ENCODE measurements around the gene GRK5. TPM values are rescaled to one million over a fixed set of nuclear protein-coding genes. Genes with fewer than 3 reads are reported as not detected.
"Not testable (repeated sequence)": the region's sequence is repeated elsewhere in the genome, so short reads cannot be mapped to it uniquely, and the experiment has no call there.

The GRK5 gene
- total RNA-seq, 4 donors from 2014 or later: 43.5 to 61.7 (median 48.9) TPM

GRCh38 chr10:119427263-119427864 lies 220.0 kb downstream of the GRK5 start:
- no peaks in the 10 kb centered on the region for H3K27me3 ChIP-seq
- WGBS, 2 donors: 94 to 95% methylated on average over 8 of the region's 8 CpGs
- no peaks in the 10 kb centered on the region for H3K9me3 ChIP-seq
- no peak overlapping the region for H3K4me3 ChIP-seq
- peaks cover 0 to 3% (median 0%) of the 10 kb centered on the region in 4 donors for H3K4me1 ChIP-seq
- no peak for TF ChIP-seq EP300 (IDR thresholded peaks at IDR 0.05)
- TF ChIP-seq CTCF (IDR thresholded peaks at IDR 0.05): no peak
- TF ChIP-seq POLR2A (IDR thresholded peaks at IDR 0.05): no peak
- DNase-seq (ENCODE audit: low spot score in 2 of 2): no peak
- no peak overlapping the region for H3K27ac ChIP-seq
- H3K36me3 ChIP-seq: peaks cover 3 to 95% (median 26%) of the 10 kb centered on the region in 3 donors

GRCh38 chr10:119428789-119429188 lies 221.4 kb downstream of the GRK5 start:
- Histone ChIP-seq H3K4me3 (no peak overlapping the region), H3K27me3 (no peaks in the 10 kb centered on the region), H3K4me1 (no peaks in the 10 kb centered on the region), H3K36me3 (peaks cover 3 to 98% (median 30%) of the 10 kb centered on the region in 3 donors), H3K27ac (no peak overlapping the region), H3K9me3 (no peaks in the 10 kb centered on the region)
- WGBS, 2 donors: 63 to 64% methylated on average over 14 of the region's 14 CpGs
- no peak for DNase-seq (ENCODE audit: low spot score in 2 of 2)
- TF ChIP-seq CTCF (IDR thresholded peaks at IDR 0.05): no peak
- TF ChIP-seq EP300 (IDR thresholded peaks at IDR 0.05): no peak
- no peak for TF ChIP-seq POLR2A (IDR thresholded peaks at IDR 0.05)

GRCh38 chr10:119429771-119430170 lies 222.4 kb downstream of the GRK5 start:
- WGBS, 2 donors: 63 to 84% methylated on average over 7 to 8 of the region's 8 CpGs
- H3K36me3 ChIP-seq: peaks cover 3 to 97% (median 30%) of the 10 kb centered on the region in 3 donors
- no peaks in the 10 kb centered on the region for H3K4me1 ChIP-seq
- H3K4me3 ChIP-seq: no peak overlapping the region
- DNase-seq (ENCODE audit: low spot score in 2 of 2): no peak
- H3K27me3 ChIP-seq: no peaks in the 10 kb centered on the region
- H3K27ac ChIP-seq: no peak overlapping the region
- no peak for TF ChIP-seq POLR2A (IDR thresholded peaks at IDR 0.05)
- TF ChIP-seq EP300 (IDR thresholded peaks at IDR 0.05): no peak
- TF ChIP-seq CTCF (IDR thresholded peaks at IDR 0.05): no peak
- H3K9me3 ChIP-seq: no peaks in the 10 kb centered on the region

GRCh38 chr10:119431034-119431772 lies 223.8 kb downstream of the GRK5 start:
- H3K4me1 ChIP-seq: no peaks in the 10 kb centered on the region
- 88% methylated on average over 17 to 22 of the region's 22 CpGs for WGBS, 2 donors
- H3K9me3 ChIP-seq: no peaks in the 10 kb centered on the region
- peaks cover 3 to 95% (median 26%) of the 10 kb centered on the region in 3 donors for H3K36me3 ChIP-seq
- DNase-seq (ENCODE audit: low spot score in 2 of 2): no peak
- TF ChIP-seq CTCF (IDR thresholded peaks at IDR 0.05) (no peak), POLR2A (IDR thresholded peaks at IDR 0.05) (no peak), EP300 (IDR thresholded peaks at IDR 0.05) (no peak)
- H3K27me3 ChIP-seq: no peaks in the 10 kb centered on the region
- H3K27ac ChIP-seq: no peak overlapping the region
- no peak overlapping the region for H3K4me3 ChIP-seq

- Histone ChIP-seq H3K9me3 (no peaks in the 10 kb centered on the region), H3K36me3 (peaks cover 3 to 95% (median 21%) of the 10 kb centered on the region in 3 donors), H3K4me3 (no peak overlapping the region), H3K4me1 (no peaks in the 10 kb centered on the region), H3K27me3 (no peaks in the 10 kb centered on the region), H3K27ac (no peak overlapping the region)
- DNase-seq (ENCODE audit: low spot score in 2 of 2): no peak
- WGBS, 2 donors: 89 to 100% methylated on average over 3 of the region's 3 CpGs
- TF ChIP-seq CTCF (IDR thresholded peaks at IDR 0.05) (no peak), POLR2A (IDR thresholded peaks at IDR 0.05) (no peak)
Measured at GRCh38 chr10:119431773-119432135, 224.4 kb downstream of the GRK5 start.

GRCh38 chr10:119434942-119435341 lies 227.6 kb downstream of the GRK5 start:
- DNase-seq (ENCODE audit: low spot score in 2 of 2); H3K9me3 ChIP-seq; H3K27me3 ChIP-seq; H3K4me3 ChIP-seq; H3K27ac ChIP-seq: not testable (repeated sequence)
- peaks cover 3 to 92% (median 4%) of the 10 kb centered on the region in 3 donors for H3K36me3 ChIP-seq
- WGBS, 2 donors: 91 to 93% methylated on average over 5 of the region's 5 CpGs
- peaks cover 0 to 17% (median 0%) of the 10 kb centered on the region in 4 donors for H3K4me1 ChIP-seq

Measured in tibial nerve (tissue), 4 donors.